Hepatocyte (in vitro differentiated cells): ENCODE results near the gene SMAGP. TPM values are rescaled to one million over a fixed set of nuclear protein-coding genes. Genes with fewer than 3 reads are reported as not detected.

ENCODE experiments used
- DNase-seq: peaks from one replicate; pipeline ENCODE4 v3.0.0-alpha.2; 2016; ENCODE audit warnings: low spot score
- H2AFZ ChIP-seq: fragments of 200-600 bp; sonication (generic); 2 replicates; pipeline ENCODE4 v1.6.0; 2016; ENCODE audit warnings: antibody characterized with exemption, mild to moderate bottlenecking
- H3K27ac ChIP-seq: fragments of 200-600 bp; sonication (generic); 2 replicates; pipeline ENCODE4 v1.5.1; 2016; ENCODE audit warnings: mild to moderate bottlenecking
- H3K27me3 ChIP-seq: fragments of 200-600 bp; sonication (generic); 2 replicates; pipeline ENCODE4 v1.6.1; 2016
- H3K36me3 ChIP-seq: fragments of 200-600 bp; sonication (generic); replicated peaks from 2 replicates; pipeline ENCODE4 v1.5.1; 2016; ENCODE audit warnings: low read depth; ENCODE audit not compliant: insufficient read depth
- H3K4me1 ChIP-seq: fragments of 200-600 bp; sonication (generic); 2 replicates; pipeline ENCODE4 v1.5.1; 2016; ENCODE audit warnings: mild to moderate bottlenecking, moderate library complexity; ENCODE audit not compliant: insufficient read depth
- H3K4me2 ChIP-seq: fragments of 200-600 bp; sonication (generic); 2 replicates; pipeline ENCODE4 v1.6.0; 2016
- H3K4me3 ChIP-seq: fragments of 200-600 bp; sonication (generic); 2 replicates; pipeline ENCODE4 v1.5.1; 2016; ENCODE audit warnings: mild to moderate bottlenecking
- H3K79me2 ChIP-seq: fragments of 200-600 bp; sonication (generic); 2 replicates; pipeline ENCODE4 v1.6.0; 2017; ENCODE audit warnings: mild to moderate bottlenecking
- H3K9me2 ChIP-seq: fragments of 200-600 bp; sonication (generic); replicated peaks from 2 replicates; pipeline ENCODE4 v1.6.0; 2017; ENCODE audit warnings: mild to moderate bottlenecking; ENCODE audit not compliant: insufficient read depth
- H3K9me3 ChIP-seq: fragments of 200-600 bp; sonication (generic); 2 replicates; pipeline ENCODE4 v1.5.1; 2016; ENCODE audit warnings: low read depth, mild to moderate bottlenecking
- H4K20me1 ChIP-seq: fragments of 200-600 bp; sonication (generic); 2 replicates; pipeline ENCODE4 v1.6.0; 2016; ENCODE audit warnings: mild to moderate bottlenecking; ENCODE audit not compliant: insufficient read depth, poor library complexity, severe bottlenecking
- EZH2 ChIP-seq: fragments of 200-600 bp; sonication (generic); IDR thresholded peaks from 2 replicates; pipeline ENCODE4 v1.6.1; 2016; ENCODE audit warnings: antibody characterized with exemption, mild to moderate bottlenecking, borderline replicate concordance
- EZH2phosphoT487 ChIP-seq: fragments of 200-600 bp; sonication (generic); IDR thresholded peaks from one replicate; pipeline ENCODE4 v1.6.1; 2018; ENCODE audit warnings: antibody characterized with exemption, mild to moderate bottlenecking, low read depth, moderate library complexity; ENCODE audit not compliant: unreplicated experiment, severe bottlenecking
- WGBS: methylation state at CpG from one replicate; pipeline ENCODE4 v1.1.6; 2016; ENCODE audit warnings: low lambda C conversion rate; ENCODE audit errors: missing lambda C conversion rate; 5-methylcytosine and 5-hydroxymethylcytosine counted together
- polyA plus RNA-seq: library from polyadenylated mRNA; unstranded; fragments of >200 nt; fragmentation: Nextera tagmentation; extraction: Ambion mirVana; gene quantifications from 2 replicates; pipeline ENCODE4 v1.2.1, GENCODE V29; 2016
- total RNA-seq: library from RNA; depleted of rRNA; stranded (reverse); fragments of >200 nt; gene quantifications from 2 replicates; pipeline ENCODE4 v1.2.3, GENCODE V29; 2014
- TF ChIP-seq, protein P1 (sequence below): fragments of 200-600 bp; sonication (generic); IDR thresholded peaks from 2 replicates; pipeline ENCODE4 v1.5.1; 2016; ENCODE audit warnings: antibody characterized with exemption, mild to moderate bottlenecking; ENCODE audit not compliant: poor library complexity

SMAGP gene
- total and polyA plus RNA-seq, 2 experiments from 2014 or later: 16.5 to 28.3 TPM

DNA sequence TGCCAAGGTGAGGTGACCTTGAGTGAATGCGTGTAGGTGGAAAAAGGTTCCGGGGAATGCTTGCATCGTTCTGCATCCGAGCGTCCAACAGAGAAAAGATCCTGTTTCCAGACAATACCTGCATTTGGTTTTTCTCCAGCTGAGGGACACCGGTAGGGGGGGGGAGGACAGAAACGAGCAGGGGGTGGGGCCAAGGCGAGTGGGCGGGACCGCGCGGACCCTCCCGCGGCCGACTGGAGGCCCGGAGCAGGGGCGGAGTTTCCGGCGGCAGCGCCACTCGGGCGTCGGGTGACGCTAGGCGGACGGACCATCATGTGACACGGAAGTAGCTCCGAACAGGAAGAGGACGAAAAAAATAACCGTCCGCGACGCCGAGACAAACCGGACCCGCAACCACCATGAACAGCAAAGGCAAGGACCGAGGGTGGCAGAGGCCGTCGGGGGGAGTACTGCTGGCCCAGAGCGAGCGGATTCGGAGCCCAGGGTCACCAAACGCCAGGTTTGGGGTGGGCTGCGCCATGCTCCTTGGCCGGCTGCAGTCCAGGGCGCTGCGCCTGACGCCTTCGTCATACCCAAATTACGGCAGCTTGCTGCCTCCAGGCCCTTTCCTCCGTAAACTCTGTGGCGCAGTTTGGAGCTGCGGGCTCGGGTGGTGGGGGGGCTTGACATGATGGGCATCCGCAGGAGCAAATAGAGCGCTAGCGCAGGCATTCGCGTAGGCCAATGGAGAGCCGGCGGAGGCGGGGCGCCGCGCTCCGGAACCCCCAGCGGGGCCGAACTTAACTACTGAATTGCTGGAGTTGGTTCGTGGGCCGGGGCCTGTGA, 31.5 kb downstream of the SMAGP start, which contains the start of gene DAZAP2:
DAZAP2 (plus strand) TSS at position 317 of the 825 bp plus-strand sequence; CDS start at position 399, 82 bp downstream.
- H3K9me3 ChIP-seq: no peaks in the 10 kb centered on the region
- H3K36me3 ChIP-seq: peaks cover 5% of the 10 kb centered on the region
- no peak for TF ChIP-seq EZH2phosphoT487
- TF ChIP-seq, protein P1, sequence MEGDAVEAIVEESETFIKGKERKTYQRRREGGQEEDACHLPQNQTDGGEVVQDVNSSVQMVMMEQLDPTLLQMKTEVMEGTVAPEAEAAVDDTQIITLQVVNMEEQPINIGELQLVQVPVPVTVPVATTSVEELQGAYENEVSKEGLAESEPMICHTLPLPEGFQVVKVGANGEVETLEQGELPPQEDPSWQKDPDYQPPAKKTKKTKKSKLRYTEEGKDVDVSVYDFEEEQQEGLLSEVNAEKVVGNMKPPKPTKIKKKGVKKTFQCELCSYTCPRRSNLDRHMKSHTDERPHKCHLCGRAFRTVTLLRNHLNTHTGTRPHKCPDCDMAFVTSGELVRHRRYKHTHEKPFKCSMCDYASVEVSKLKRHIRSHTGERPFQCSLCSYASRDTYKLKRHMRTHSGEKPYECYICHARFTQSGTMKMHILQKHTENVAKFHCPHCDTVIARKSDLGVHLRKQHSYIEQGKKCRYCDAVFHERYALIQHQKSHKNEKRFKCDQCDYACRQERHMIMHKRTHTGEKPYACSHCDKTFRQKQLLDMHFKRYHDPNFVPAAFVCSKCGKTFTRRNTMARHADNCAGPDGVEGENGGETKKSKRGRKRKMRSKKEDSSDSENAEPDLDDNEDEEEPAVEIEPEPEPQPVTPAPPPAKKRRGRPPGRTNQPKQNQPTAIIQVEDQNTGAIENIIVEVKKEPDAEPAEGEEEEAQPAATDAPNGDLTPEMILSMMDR: no peak
- no peak for TF ChIP-seq EZH2
- 1% methylated on average over 65 of the region's 70 CpGs for WGBS
- peaks cover 24% of the 10 kb centered on the region for H3K79me2 ChIP-seq
- peaks cover 2% of the 10 kb centered on the region for H4K20me1 ChIP-seq
- H3K4me1 ChIP-seq: no peaks in the 10 kb centered on the region
- H3K4me2 ChIP-seq: peak within 1 kb of the TSS; percentile 83
- no peaks in the 10 kb centered on the region for H3K9me2 ChIP-seq
- H3K27ac ChIP-seq: peak within 1 kb of the TSS; percentile 100
- peak; percentile 98 for DNase-seq
- H3K27me3 ChIP-seq: no peaks in the 10 kb centered on the region
- H3K4me3 ChIP-seq: peak within 1 kb of the TSS; percentile 80
- peak within 1 kb of the TSS; percentile 83 for H2AFZ ChIP-seq

DNA sequence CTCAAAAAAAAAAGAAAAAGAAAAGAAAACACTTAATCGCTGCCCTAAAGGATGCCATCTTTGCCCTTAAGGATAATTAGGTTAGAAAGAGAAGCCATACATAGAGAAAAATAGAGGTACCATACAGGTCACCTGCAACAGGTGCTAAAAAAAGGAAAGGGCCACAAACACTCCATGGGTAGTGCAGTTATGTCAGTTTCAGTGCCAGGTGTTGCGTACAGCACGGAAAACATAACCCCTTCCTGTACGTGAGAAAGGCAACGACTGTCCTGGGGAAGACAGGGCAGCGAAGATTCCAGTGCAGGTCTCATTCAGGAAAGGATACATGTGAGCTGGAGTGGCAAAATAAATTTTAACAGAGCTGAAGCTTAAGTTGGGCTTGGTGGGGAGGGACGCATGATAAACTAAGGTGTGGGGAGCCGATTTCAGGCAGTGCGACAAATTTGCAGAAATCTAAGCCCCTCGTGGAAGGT, 32.1 kb downstream of the SMAGP start:
- no peaks in the 10 kb centered on the region for H3K4me1 ChIP-seq
- peaks cover 2% of the 10 kb centered on the region for H4K20me1 ChIP-seq
- peak overlapping the region; percentile 45 for H3K4me3 ChIP-seq
- H3K9me2 ChIP-seq: no peaks in the 10 kb centered on the region
- H3K36me3 ChIP-seq: peaks cover 5% of the 10 kb centered on the region
- peaks cover 24% of the 10 kb centered on the region for H3K79me2 ChIP-seq
- no peaks in the 10 kb centered on the region for H3K9me3 ChIP-seq
- peak overlapping the region; percentile 83 for H3K4me2 ChIP-seq
- H3K27ac ChIP-seq: peak overlapping the region; percentile 70
- peak overlapping the region; percentile 83 for H2AFZ ChIP-seq
- 25% methylated on average over 10 of the region's 10 CpGs for WGBS
- peak; percentile 25 for DNase-seq
- TF ChIP-seq EZH2phosphoT487: no peak
- TF ChIP-seq EZH2: no peak
- TF ChIP-seq, protein P1: no peak
- no peaks in the 10 kb centered on the region for H3K27me3 ChIP-seq

DNA sequence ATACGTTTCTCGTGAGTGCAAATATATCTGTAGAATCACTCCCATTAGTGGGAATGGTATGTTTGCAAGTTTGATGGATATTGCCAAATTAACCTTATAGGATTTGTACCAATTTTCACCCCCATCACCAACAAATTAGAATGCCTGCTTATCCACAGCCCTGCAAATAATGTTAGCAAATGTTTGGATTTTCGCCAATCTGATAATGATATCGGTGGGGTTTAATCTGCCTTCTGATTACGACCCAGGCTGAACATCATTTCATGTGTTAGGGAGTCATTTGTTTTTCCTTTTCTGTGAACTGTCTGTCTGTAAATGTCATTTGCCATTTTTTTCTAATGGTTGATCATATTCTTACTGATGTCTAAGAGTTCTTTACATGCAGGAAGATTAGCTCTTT, 35.7 kb downstream of the SMAGP start:
- TF ChIP-seq, protein P1: no peak
- no peak for TF ChIP-seq EZH2
- no peak for TF ChIP-seq EZH2phosphoT487
- H3K4me2 ChIP-seq: no peak overlapping the region
- H3K4me1 ChIP-seq: no peaks in the 10 kb centered on the region
- no peak for DNase-seq
- no peaks in the 10 kb centered on the region for H3K9me3 ChIP-seq
- no peak overlapping the region for H3K27ac ChIP-seq
- no peaks in the 10 kb centered on the region for H3K27me3 ChIP-seq
- H3K79me2 ChIP-seq: peaks cover 3% of the 10 kb centered on the region
- no peaks in the 10 kb centered on the region for H4K20me1 ChIP-seq
- no peaks in the 10 kb centered on the region for H3K9me2 ChIP-seq
- 84% methylated on average over 5 of the region's 5 CpGs for WGBS
- no peaks in the 10 kb centered on the region for H3K36me3 ChIP-seq
- H3K4me3 ChIP-seq: no peak overlapping the region
- no peak overlapping the region for H2AFZ ChIP-seq
